Measurements from ENCODE around the gene ARHGEF33. TPM values are rescaled to one million over a fixed set of nuclear protein-coding genes. Genes with fewer than 3 reads are reported as not detected.

The ARHGEF33 gene
- total and polyA plus RNA-seq, 2 experiments from 2014 or later = 0.54 to 0.75 TPM

GRCh38 chr2:38863061-38863695, 26.5 kb upstream of the ARHGEF33 start:
- Histone ChIP-seq H3K27ac (no peak overlapping the region), H3K79me2 (ENCODE audit: insufficient read depth) (peaks cover under 1% of the 10 kb centered on the region; the same call in 1 of the 2 replicates), H4K20me1 (ENCODE audit: insufficient read depth) (no peaks in the 10 kb centered on the region), H3K9ac (no peak overlapping the region), H3K9me2 (ENCODE audit: insufficient read depth) (no peaks in the 10 kb centered on the region), H3K36me3 (ENCODE audit: low read depth) (peaks cover 34% of the 10 kb centered on the region; the same call in 1 of the 2 replicates), H3F3A (ENCODE audit: insufficient read depth) (no peaks in the 10 kb centered on the region), H3K27me3 (replicated peaks; ENCODE audit: insufficient read depth) (no peaks in the 10 kb centered on the region), H3K9me3 (ENCODE audit: low read depth) (no peaks in the 10 kb centered on the region), H3K4me2 (ENCODE audit: unreplicated experiment) (no peak overlapping the region), H3K4me3 (no peak overlapping the region), H3K4me1 (ENCODE audit: insufficient read depth) (no peaks in the 10 kb centered on the region), H2AFZ (no peak overlapping the region)
- WGBS, 2 experiments (ENCODE audit: low coverage in 1 of 2, low lambda C conversion rate in 2 of 2, missing lambda C conversion rate in 2 of 2) = 97 to 98% methylated on average over 2 of the region's 2 CpGs
- DNase-seq = no peak
- no peak for TF ChIP-seq EZH2 (IDR thresholded peaks at IDR 0.05; ENCODE audit: insufficient read depth, poor library complexity, severe bottlenecking)
- TF ChIP-seq EZH2phosphoT487 (IDR thresholded peaks at IDR 0.05; ENCODE audit: insufficient read depth, low read depth) = no peak
- in situ Hi-C loops (cut with MboI) = no loop called here

DNA sequence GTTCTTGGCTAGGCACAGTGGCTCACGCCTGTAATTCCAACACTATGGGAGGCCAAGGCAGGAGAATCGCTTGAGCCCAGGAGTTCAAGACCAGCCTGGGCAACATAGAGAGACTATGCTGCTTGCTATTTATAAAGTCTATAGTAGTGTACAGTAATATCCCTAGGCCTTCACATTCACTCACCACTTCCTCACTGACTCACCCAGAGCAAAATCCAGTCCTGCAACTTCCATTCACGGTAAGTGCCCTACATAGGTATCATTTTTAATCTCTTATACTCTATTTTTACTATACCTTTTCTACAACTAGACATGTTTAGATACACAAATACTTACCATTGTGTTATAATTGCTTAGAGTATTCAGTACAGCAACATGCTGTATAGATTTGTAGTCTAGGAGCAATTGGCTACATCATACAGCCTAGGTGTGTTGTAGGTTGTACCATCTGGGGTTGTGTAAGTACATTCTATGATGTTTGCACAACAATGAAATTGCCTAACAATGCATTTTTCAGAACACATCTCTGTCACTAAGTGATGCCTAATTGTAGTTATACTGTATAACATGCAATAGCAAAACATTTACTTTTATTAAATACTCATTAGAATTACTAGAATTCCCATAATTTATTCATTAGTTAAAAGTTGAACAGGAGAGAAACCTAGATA, 22.8 kb upstream of the ARHGEF33 start:
- WGBS, 2 experiments (ENCODE audit: low coverage in 1 of 2, low lambda C conversion rate in 2 of 2, missing lambda C conversion rate in 2 of 2) = 94 to 100% methylated on average over 3 of the region's 3 CpGs
- no peaks in the 10 kb centered on the region for H4K20me1 ChIP-seq (ENCODE audit: insufficient read depth)
- H3K4me3 ChIP-seq = no peak overlapping the region
- H3K36me3 ChIP-seq (ENCODE audit: low read depth) = peaks cover 15% of the 10 kb centered on the region; the same call in 1 of the 2 replicates
- DNase-seq = peak; percentile 2
- H2AFZ ChIP-seq = no peak overlapping the region
- H3K9me2 ChIP-seq (ENCODE audit: insufficient read depth) = no peaks in the 10 kb centered on the region
- no peaks in the 10 kb centered on the region for H3K4me1 ChIP-seq (ENCODE audit: insufficient read depth)
- H3K79me2 ChIP-seq (ENCODE audit: insufficient read depth) = peaks cover 37% of the 10 kb centered on the region
- no peaks in the 10 kb centered on the region for H3K27me3 ChIP-seq (replicated peaks; ENCODE audit: insufficient read depth)
- no peaks in the 10 kb centered on the region for H3F3A ChIP-seq (ENCODE audit: insufficient read depth)
- TF ChIP-seq EZH2phosphoT487 (IDR thresholded peaks at IDR 0.05; ENCODE audit: insufficient read depth, low read depth) (no peak), EZH2 (IDR thresholded peaks at IDR 0.05; ENCODE audit: insufficient read depth, poor library complexity, severe bottlenecking) (no peak)
- in situ Hi-C loops (cut with MboI) = no loop called here
- H3K9ac ChIP-seq = no peak overlapping the region
- no peak overlapping the region for H3K27ac ChIP-seq
- H3K9me3 ChIP-seq (ENCODE audit: low read depth) = no peaks in the 10 kb centered on the region
- H3K4me2 ChIP-seq (ENCODE audit: unreplicated experiment) = no peak overlapping the region

DNA sequence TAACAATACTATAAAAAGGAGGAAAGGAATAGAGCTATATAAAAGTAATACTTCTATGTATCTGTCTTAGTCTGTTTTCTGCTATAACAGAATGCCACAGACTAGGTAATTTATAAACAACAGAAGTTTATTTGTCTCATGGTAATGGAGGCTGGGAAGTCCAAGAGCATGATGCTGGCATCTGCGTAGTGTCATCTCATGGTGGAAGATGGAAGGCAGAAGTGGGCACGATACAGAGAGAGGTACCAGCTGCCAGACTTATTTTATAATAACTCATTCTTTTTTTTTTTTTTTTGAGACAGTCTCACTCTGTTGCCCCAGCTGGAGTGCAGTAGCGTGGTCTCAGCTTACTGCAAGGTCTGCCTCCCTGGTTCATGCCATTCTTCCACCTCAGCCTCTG, 18.2 kb upstream of the ARHGEF33 start:
- Histone ChIP-seq H3K4me2 (ENCODE audit: unreplicated experiment) (no peak overlapping the region), H3F3A (ENCODE audit: insufficient read depth) (no peaks in the 10 kb centered on the region), H3K9me3 (ENCODE audit: low read depth) (no peaks in the 10 kb centered on the region), H4K20me1 (ENCODE audit: insufficient read depth) (no peaks in the 10 kb centered on the region), H3K9me2 (ENCODE audit: insufficient read depth) (no peaks in the 10 kb centered on the region), H3K9ac (no peak overlapping the region), H2AFZ (no peak overlapping the region), H3K79me2 (ENCODE audit: insufficient read depth) (peaks cover 79% of the 10 kb centered on the region), H3K27me3 (replicated peaks; ENCODE audit: insufficient read depth) (no peaks in the 10 kb centered on the region), H3K4me3 (no peak overlapping the region), H3K36me3 (ENCODE audit: low read depth) (peaks cover 6% of the 10 kb centered on the region; the same call in 1 of the 2 replicates), H3K27ac (no peak overlapping the region), H3K4me1 (ENCODE audit: insufficient read depth) (peaks cover 6% of the 10 kb centered on the region; the same call in 1 of the 2 replicates)
- 75 to 81% methylated on average over 3 of the region's 3 CpGs for WGBS, 2 experiments (ENCODE audit: low coverage in 1 of 2, low lambda C conversion rate in 2 of 2, missing lambda C conversion rate in 2 of 2)
- no peak for DNase-seq
- TF ChIP-seq EZH2phosphoT487 (IDR thresholded peaks at IDR 0.05; ENCODE audit: insufficient read depth, low read depth) (no peak), EZH2 (IDR thresholded peaks at IDR 0.05; ENCODE audit: insufficient read depth, poor library complexity, severe bottlenecking) (no peak)
- in situ Hi-C loops (cut with MboI) = no loop called here

GRCh38 chr2:38873763-38874162, 15.9 kb upstream of the ARHGEF33 start:
- Histone ChIP-seq H3K4me3 (no peak overlapping the region), H3K9me3 (ENCODE audit: low read depth) (no peaks in the 10 kb centered on the region), H2AFZ (no peak overlapping the region), H3K4me2 (ENCODE audit: unreplicated experiment) (no peak overlapping the region), H3K9me2 (ENCODE audit: insufficient read depth) (no peaks in the 10 kb centered on the region), H3K9ac (no peak overlapping the region), H3K79me2 (ENCODE audit: insufficient read depth) (peaks cover 76% of the 10 kb centered on the region), H3K36me3 (ENCODE audit: low read depth) (no peaks in the 10 kb centered on the region), H3K27me3 (replicated peaks; ENCODE audit: insufficient read depth) (no peaks in the 10 kb centered on the region), H4K20me1 (ENCODE audit: insufficient read depth) (no peaks in the 10 kb centered on the region), H3F3A (ENCODE audit: insufficient read depth) (no peaks in the 10 kb centered on the region), H3K4me1 (ENCODE audit: insufficient read depth) (peaks cover 6% of the 10 kb centered on the region; the same call in 1 of the 2 replicates), H3K27ac (no peak overlapping the region)
- WGBS, 2 experiments (ENCODE audit: low coverage in 1 of 2, low lambda C conversion rate in 2 of 2, missing lambda C conversion rate in 2 of 2) = 78% methylated on average over 5 of the region's 5 CpGs
- DNase-seq = no peak
- in situ Hi-C loops (cut with MboI) = no loop called here
- TF ChIP-seq EZH2phosphoT487 (IDR thresholded peaks at IDR 0.05; ENCODE audit: insufficient read depth, low read depth) (no peak), EZH2 (IDR thresholded peaks at IDR 0.05; ENCODE audit: insufficient read depth, poor library complexity, severe bottlenecking) (no peak)

Data from GM23248 (cell line).